SU-DHL-6 (cell line): ENCODE results near the gene GEMIN5.

Experiments
- EZH2phosphoT487 ChIP-seq: fragments of 200-600 bp; sonication (generic), shearing (Covaris generic); conservative IDR thresholded peaks from 2 replicates; pipeline ENCODE4 v1.6.1; 2018; ENCODE audit warnings: mild to moderate bottlenecking, antibody characterized with exemption, low read length, moderate library complexity, mixed read lengths
- TF ChIP-seq, protein P1 (sequence below): fragments of 200-600 bp; sonication (generic); IDR thresholded peaks from one replicate; pipeline ENCODE4 v1.5.1; 2017; ENCODE audit warnings: antibody characterized with exemption, mild to moderate bottlenecking, low read length, moderate library complexity; ENCODE audit not compliant: insufficient read depth, poor library complexity, severe bottlenecking

- TF ChIP-seq EZH2phosphoT487, result no peak
- TF ChIP-seq, protein P1, sequence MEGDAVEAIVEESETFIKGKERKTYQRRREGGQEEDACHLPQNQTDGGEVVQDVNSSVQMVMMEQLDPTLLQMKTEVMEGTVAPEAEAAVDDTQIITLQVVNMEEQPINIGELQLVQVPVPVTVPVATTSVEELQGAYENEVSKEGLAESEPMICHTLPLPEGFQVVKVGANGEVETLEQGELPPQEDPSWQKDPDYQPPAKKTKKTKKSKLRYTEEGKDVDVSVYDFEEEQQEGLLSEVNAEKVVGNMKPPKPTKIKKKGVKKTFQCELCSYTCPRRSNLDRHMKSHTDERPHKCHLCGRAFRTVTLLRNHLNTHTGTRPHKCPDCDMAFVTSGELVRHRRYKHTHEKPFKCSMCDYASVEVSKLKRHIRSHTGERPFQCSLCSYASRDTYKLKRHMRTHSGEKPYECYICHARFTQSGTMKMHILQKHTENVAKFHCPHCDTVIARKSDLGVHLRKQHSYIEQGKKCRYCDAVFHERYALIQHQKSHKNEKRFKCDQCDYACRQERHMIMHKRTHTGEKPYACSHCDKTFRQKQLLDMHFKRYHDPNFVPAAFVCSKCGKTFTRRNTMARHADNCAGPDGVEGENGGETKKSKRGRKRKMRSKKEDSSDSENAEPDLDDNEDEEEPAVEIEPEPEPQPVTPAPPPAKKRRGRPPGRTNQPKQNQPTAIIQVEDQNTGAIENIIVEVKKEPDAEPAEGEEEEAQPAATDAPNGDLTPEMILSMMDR, result no peak
Measured at GRCh38 chr5:154934881-154935280, 3.1 kb downstream of the GEMIN5 start.
